HCT116 (cell line): Measurements from ENCODE around the gene ADAMTS4. TPM values are rescaled to one million over a fixed set of nuclear protein-coding genes. Genes with fewer than 3 reads are reported as not detected.

Experiments
- ATAC-seq: fragments of 200-7000 bp; cut with Tn5 transposase; 2 replicates; pipeline ENCODE4 v1.9.1; 2020; ENCODE audit warnings: mild to moderate bottlenecking, moderate library complexity
- BruUV-seq: library from RNA; stranded (reverse); fragments of 400-500 nt; replicated peaks from 2 replicates; lab custom pipeline; 2021; lab: Mats Ljungman, UMichigan
- CTCF ChIA-PET: fragments of 300-600 bp; sonication (Branson Sonifier 250); formaldehyde crosslinking; loops from one replicate; lab custom pipeline; 2021; ENCODE audit warnings: antibody characterized with exemption; lab: Charles Lee
- POLR2A ChIA-PET: fragments of 300-600, 350-600 bp; sonication (Branson Sonifier 250); formaldehyde crosslinking; loops from one replicate; lab custom pipeline; 2021; ENCODE audit warnings: antibody characterized with exemption; lab: Charles Lee
- RAD21 ChIA-PET, 2 experiments: fragments of 300-600 bp; sonication (Branson Sonifier 250); formaldehyde crosslinking; loops; one replicate each; lab custom pipeline; 2023; ENCODE audit warnings: low total read pairs in 2 of 2; ENCODE audit not compliant: uncharacterized antibody in 2 of 2, unreplicated experiment in 2 of 2, low non-redundant PET in 1 of 2; lab: Charles Lee
- DNase-seq: peaks from one replicate; pipeline ENCODE4 v3.0.0-alpha.2; 2010; ENCODE audit warnings: low read depth, low spot score
- H2AFZ ChIP-seq: fragments of 200-600 bp; shearing (Covaris generic), sonication (generic); 2 replicates; pipeline ENCODE4 v1.6.1; 2017; ENCODE audit warnings: low read depth, mixed run types, mixed read lengths, antibody characterized with exemption, low read length; ENCODE audit not compliant: poor library complexity, severe bottlenecking
- H3K27ac ChIP-seq: 2 replicates; pipeline ENCODE4 v1.5.1; 2012; ENCODE audit warnings: low read depth, low read length
- H3K27me3 ChIP-seq: fragments of 200-600 bp; sonication (generic); 2 replicates; pipeline ENCODE4 v1.6.1; 2016; ENCODE audit warnings: mixed run types, low read length, mixed read lengths; ENCODE audit not compliant: insufficient read depth
- H3K36me3 ChIP-seq, 2 experiments: fragments of 200-500 bp in 1 of 2; fragments of 200-600 bp in 1 of 2; sonication (Bioruptor generic) in 1 of 2; sonication (generic) in 1 of 2; 2 replicates each; pipeline versions ENCODE4 v1.5.1 to v1.6.1; 2014 to 2016; ENCODE audit warnings: low read length in 2 of 2, inconsistent platforms in 1 of 2, mixed read lengths in 1 of 2, mixed run types in 1 of 2; ENCODE audit not compliant: insufficient read depth in 2 of 2, control insufficient read depth in 1 of 2
- H3K4me1 ChIP-seq, 2 experiments: fragments of 200-600 bp in 1 of 2; sonication (generic) in 1 of 2; 2 replicates each; pipeline versions ENCODE4 v1.5.1 to v1.6.1; 2012 to 2017; ENCODE audit warnings: low read length in 2 of 2, inconsistent platforms in 1 of 2, mild to moderate bottlenecking in 1 of 2, mixed read lengths in 1 of 2, mixed run types in 1 of 2, moderate library complexity in 1 of 2; ENCODE audit not compliant: insufficient read depth in 2 of 2, control insufficient read depth in 1 of 2
- H3K4me2 ChIP-seq: fragments of 200-600 bp; sonication (generic); 2 replicates; pipeline ENCODE4 v1.6.1; 2017; ENCODE audit warnings: mixed run types, low read length, mixed read lengths
- H3K4me3 ChIP-seq, 2 experiments: fragments of 200-600 bp in 1 of 2; sonication (generic) in 1 of 2; replicated peaks in 1 of 2; 2 replicates each; pipeline ENCODE4 v1.5.1; 2011 to 2016; ENCODE audit warnings: low read length in 2 of 2, control low read depth in 1 of 2, low read depth in 1 of 2, mild to moderate bottlenecking in 1 of 2, mixed read lengths in 1 of 2, mixed run types in 1 of 2
- H3K79me2 ChIP-seq: fragments of 200-600 bp; sonication (generic); 2 replicates; pipeline ENCODE4 v1.6.1; 2017; ENCODE audit warnings: mild to moderate bottlenecking, mixed run types, low read length, moderate library complexity, mixed read lengths; ENCODE audit not compliant: insufficient read depth
- H3K9ac ChIP-seq: fragments of 200-600 bp; sonication (generic); 2 replicates; pipeline ENCODE4 v1.6.1; 2016; ENCODE audit warnings: low read length, mixed read lengths
- H3K9me2 ChIP-seq: fragments of 200-600 bp; sonication (generic), shearing (Covaris generic); 2 replicates; pipeline ENCODE4 v1.6.1; 2017; ENCODE audit warnings: mixed run types, mild to moderate bottlenecking, moderate library complexity; ENCODE audit not compliant: insufficient read depth
- H3K9me3 ChIP-seq, 2 experiments: fragments of 200-500 bp in 1 of 2; fragments of 200-600 bp in 1 of 2; sonication (Bioruptor generic) in 1 of 2; sonication (generic) in 1 of 2; 2 replicates each; pipeline ENCODE4 v1.6.1; 2014 to 2017; ENCODE audit warnings: low read length in 2 of 2, mixed read lengths in 2 of 2, inconsistent platforms in 1 of 2, low read depth in 1 of 2, mild to moderate bottlenecking in 1 of 2, mixed run types in 1 of 2, moderate library complexity in 1 of 2; ENCODE audit not compliant: control insufficient read depth in 1 of 2, insufficient read depth in 1 of 2
- H4K20me1 ChIP-seq: fragments of 200-600 bp; sonication (generic), shearing (Covaris generic); 2 replicates; pipeline ENCODE4 v1.6.1; 2017; ENCODE audit warnings: mixed run types, mild to moderate bottlenecking, moderate library complexity; ENCODE audit not compliant: insufficient read depth
- CBX3 ChIP-seq: IDR thresholded peaks from 2 replicates; pipeline ENCODE4 v1.6.1; 2012; ENCODE audit warnings: low read depth
- EGR1 ChIP-seq: IDR thresholded peaks from 2 replicates; pipeline ENCODE4 v1.6.1; 2012; ENCODE audit warnings: low read depth
- EZH2 ChIP-seq: fragments of 200-600 bp; sonication (generic); IDR thresholded peaks from 2 replicates; pipeline ENCODE4 v1.6.1; 2017; ENCODE audit warnings: antibody characterized with exemption, mixed run types
- EZH2phosphoT487 ChIP-seq: fragments of 200-600 bp; IDR thresholded peaks from 2 replicates; pipeline ENCODE4 v1.6.1; 2018; ENCODE audit warnings: antibody characterized with exemption, borderline replicate concordance
- FOSL1 ChIP-seq: IDR thresholded peaks from 2 replicates; pipeline ENCODE4 v1.6.1; 2012; ENCODE audit warnings: low read depth
- JUND ChIP-seq: IDR thresholded peaks from 2 replicates; pipeline ENCODE4 v1.6.1; 2012
- POLR2A ChIP-seq: IDR thresholded peaks from 2 replicates; pipeline ENCODE4 v1.7.0; 2011; ENCODE audit warnings: borderline replicate concordance; ENCODE audit not compliant: insufficient read depth, insufficient read length; ENCODE audit errors: extremely low read depth
- POLR2AphosphoS5 ChIP-seq: IDR thresholded peaks from 2 replicates; pipeline ENCODE4 v1.6.1; 2011; ENCODE audit warnings: mild to moderate bottlenecking, low read depth, low read length, moderate library complexity
- RAD21 ChIP-seq: IDR thresholded peaks from 2 replicates; pipeline ENCODE4 v1.6.1; 2012; ENCODE audit warnings: low read depth, mild to moderate bottlenecking
- SIN3A ChIP-seq: IDR thresholded peaks from 2 replicates; pipeline ENCODE4 v1.6.1; 2012; ENCODE audit warnings: low read depth
- SRF ChIP-seq: IDR thresholded peaks from 2 replicates; pipeline ENCODE4 v1.6.1; 2012; ENCODE audit warnings: low read depth
- TCF7L2 ChIP-seq: IDR thresholded peaks from 2 replicates; pipeline ENCODE4 v1.7.0; 2011; ENCODE audit warnings: borderline replicate concordance, inconsistent platforms; ENCODE audit not compliant: insufficient read depth, insufficient read length; ENCODE audit errors: extremely low read depth
- YY1 ChIP-seq: IDR thresholded peaks from 2 replicates; pipeline ENCODE4 v1.6.1; 2011; ENCODE audit warnings: low read length, low read depth, moderate library complexity, mild to moderate bottlenecking; ENCODE audit not compliant: insufficient replicate concordance; ENCODE audit errors: extremely low read depth
- ZFX ChIP-seq: fragments of 450-650 bp; IDR thresholded peaks from 2 replicates; pipeline ENCODE4 v1.6.1; 2017
- ZNF274 ChIP-seq: fragments of 200-500 bp; sonication (Bioruptor generic); IDR thresholded peaks from 2 replicates; pipeline ENCODE4 v1.6.1; 2014; ENCODE audit warnings: mild to moderate bottlenecking, low read depth, low read length, inconsistent platforms
- intact Hi-C: fragments of 100-400 bp; cut with micrococcal nuclease; formaldehyde crosslinking; loops from 2 replicates; pipeline ENCODE4 v1.10.0; 2022
- total RNA-seq: library from RNA; stranded (reverse); gene quantifications from one replicate; pipeline ENCODE4 v1.2.1, GENCODE V29; 2021; ENCODE audit not compliant: unreplicated experiment
- TF ChIP-seq, protein P1 (sequence below): IDR thresholded peaks from 2 replicates; pipeline ENCODE4 v1.6.1; 2012
- TF ChIP-seq, protein P2 (sequence below): IDR thresholded peaks from 2 replicates; pipeline ENCODE4 v1.6.1; 2012
- TF ChIP-seq, protein P3 (sequence below): IDR thresholded peaks from 2 replicates; pipeline ENCODE4 v1.6.1; 2011; ENCODE audit warnings: mild to moderate bottlenecking, low read length, moderate library complexity; ENCODE audit not compliant: insufficient replicate concordance; ENCODE audit errors: extremely low read depth
- TF ChIP-seq, protein P4 (sequence below), 3 experiments: fragments of 200-600 bp in 1 of 3; sonication (generic) in 1 of 3; IDR thresholded peaks in 2 of 3; conservative IDR thresholded peaks in 1 of 3; 2 replicates each; pipeline ENCODE4 v1.5.1; 2012 to 2017; ENCODE audit warnings: low read depth in 2 of 3, low read length in 2 of 3, antibody characterized with exemption in 1 of 3, borderline replicate concordance in 1 of 3, control low read depth in 1 of 3, mild to moderate bottlenecking in 1 of 3, mixed read lengths in 1 of 3, mixed run types in 1 of 3, moderate library complexity in 1 of 3; ENCODE audit not compliant: insufficient read depth in 1 of 3
- TF ChIP-seq, protein P5 (sequence below): IDR thresholded peaks from 2 replicates; pipeline ENCODE4 v1.6.1; 2012; ENCODE audit warnings: low read depth

The ADAMTS4 gene
- total RNA-seq, 1 experiment from 2014 or later: not detected

DNA sequence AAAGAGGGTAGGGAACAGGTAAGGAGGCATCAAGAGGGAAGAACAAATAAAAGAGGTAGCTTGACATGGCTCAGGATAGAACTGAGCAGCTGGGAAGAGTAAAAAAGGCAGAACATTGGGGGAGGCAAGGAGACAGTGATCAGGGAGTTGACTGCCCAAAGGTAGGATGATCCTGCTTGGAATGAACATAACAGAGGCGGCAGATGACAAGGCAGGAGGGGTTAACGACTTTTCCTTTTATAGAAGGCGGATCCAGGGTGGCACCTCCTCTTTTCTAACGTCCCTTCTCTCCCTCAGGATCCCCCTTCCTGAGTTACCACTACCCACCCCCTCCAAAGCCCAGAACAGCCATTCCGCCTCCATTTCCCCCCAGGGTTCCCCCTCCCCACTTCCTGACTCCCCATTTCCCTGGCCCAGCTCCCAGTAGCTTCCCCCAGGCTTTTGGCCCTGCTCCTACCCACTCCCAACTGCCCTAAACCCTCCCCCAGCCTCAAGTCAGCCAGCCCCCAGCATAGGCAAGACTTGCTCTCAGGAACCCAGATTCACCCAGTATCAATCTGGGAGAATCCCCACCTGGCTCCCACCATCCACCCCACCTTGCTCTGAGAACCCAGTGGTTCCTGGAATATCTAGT, 769 bp upstream of the ADAMTS4 start:
- no peak for ATAC-seq
- ChIA-PET RAD21 (no interaction called here), POLR2A (no interaction called here), CTCF (interaction anchor here (1.6 kb wide), 1 partner anchor 18 kb away, joined by 4 read pairs; no protein-coding TSS in a partner anchor)
- Histone ChIP-seq H3K9me3 (no peaks in the 10 kb centered on the region), H3K4me2 (no peak overlapping the region), H3K36me3 (peaks cover 5 to 14% of the 10 kb centered on the region in 2 experiments; a peak in 2 of 4 replicates), H3K9me2 (no peaks in the 10 kb centered on the region), H4K20me1 (no peaks in the 10 kb centered on the region), H3K27me3 (no peaks in the 10 kb centered on the region), H3K27ac (no peak overlapping the region), H3K79me2 (peaks cover 23% of the 10 kb centered on the region), H3K9ac (no peak overlapping the region), H2AFZ (no peak overlapping the region), H3K4me1 (peaks cover 8 to 38% of the 10 kb centered on the region in 2 experiments; a peak in 3 of 4 replicates), H3K4me3 (no peak overlapping the region)
- TF ChIP-seq POLR2AphosphoS5 (no peak), SRF (no peak), POLR2A (no peak), EGR1 (no peak), YY1 (no peak), ZFX (no peak), EZH2 (no peak), SIN3A (no peak), RAD21 (no peak), JUND (no peak), FOSL1 (no peak), TCF7L2 (no peak), CBX3 (no peak), ZNF274 (no peak), EZH2phosphoT487 (no peak)
- TF ChIP-seq, protein P1, sequence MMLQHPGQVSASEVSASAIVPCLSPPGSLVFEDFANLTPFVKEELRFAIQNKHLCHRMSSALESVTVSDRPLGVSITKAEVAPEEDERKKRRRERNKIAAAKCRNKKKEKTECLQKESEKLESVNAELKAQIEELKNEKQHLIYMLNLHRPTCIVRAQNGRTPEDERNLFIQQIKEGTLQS: no peak
- TF ChIP-seq, protein P2, sequence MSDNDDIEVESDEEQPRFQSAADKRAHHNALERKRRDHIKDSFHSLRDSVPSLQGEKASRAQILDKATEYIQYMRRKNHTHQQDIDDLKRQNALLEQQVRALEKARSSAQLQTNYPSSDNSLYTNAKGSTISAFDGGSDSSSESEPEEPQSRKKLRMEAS: no peak
- TF ChIP-seq, protein P3, sequence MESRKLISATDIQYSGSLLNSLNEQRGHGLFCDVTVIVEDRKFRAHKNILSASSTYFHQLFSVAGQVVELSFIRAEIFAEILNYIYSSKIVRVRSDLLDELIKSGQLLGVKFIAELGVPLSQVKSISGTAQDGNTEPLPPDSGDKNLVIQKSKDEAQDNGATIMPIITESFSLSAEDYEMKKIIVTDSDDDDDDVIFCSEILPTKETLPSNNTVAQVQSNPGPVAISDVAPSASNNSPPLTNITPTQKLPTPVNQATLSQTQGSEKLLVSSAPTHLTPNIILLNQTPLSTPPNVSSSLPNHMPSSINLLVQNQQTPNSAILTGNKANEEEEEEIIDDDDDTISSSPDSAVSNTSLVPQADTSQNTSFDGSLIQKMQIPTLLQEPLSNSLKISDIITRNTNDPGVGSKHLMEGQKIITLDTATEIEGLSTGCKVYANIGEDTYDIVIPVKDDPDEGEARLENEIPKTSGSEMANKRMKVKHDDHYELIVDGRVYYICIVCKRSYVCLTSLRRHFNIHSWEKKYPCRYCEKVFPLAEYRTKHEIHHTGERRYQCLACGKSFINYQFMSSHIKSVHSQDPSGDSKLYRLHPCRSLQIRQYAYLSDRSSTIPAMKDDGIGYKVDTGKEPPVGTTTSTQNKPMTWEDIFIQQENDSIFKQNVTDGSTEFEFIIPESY: no peak
- TF ChIP-seq, protein P4, sequence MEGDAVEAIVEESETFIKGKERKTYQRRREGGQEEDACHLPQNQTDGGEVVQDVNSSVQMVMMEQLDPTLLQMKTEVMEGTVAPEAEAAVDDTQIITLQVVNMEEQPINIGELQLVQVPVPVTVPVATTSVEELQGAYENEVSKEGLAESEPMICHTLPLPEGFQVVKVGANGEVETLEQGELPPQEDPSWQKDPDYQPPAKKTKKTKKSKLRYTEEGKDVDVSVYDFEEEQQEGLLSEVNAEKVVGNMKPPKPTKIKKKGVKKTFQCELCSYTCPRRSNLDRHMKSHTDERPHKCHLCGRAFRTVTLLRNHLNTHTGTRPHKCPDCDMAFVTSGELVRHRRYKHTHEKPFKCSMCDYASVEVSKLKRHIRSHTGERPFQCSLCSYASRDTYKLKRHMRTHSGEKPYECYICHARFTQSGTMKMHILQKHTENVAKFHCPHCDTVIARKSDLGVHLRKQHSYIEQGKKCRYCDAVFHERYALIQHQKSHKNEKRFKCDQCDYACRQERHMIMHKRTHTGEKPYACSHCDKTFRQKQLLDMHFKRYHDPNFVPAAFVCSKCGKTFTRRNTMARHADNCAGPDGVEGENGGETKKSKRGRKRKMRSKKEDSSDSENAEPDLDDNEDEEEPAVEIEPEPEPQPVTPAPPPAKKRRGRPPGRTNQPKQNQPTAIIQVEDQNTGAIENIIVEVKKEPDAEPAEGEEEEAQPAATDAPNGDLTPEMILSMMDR (IDR thresholded peaks at IDR 0.05 in 2 of 3, conservative IDR thresholded peaks at IDR 0.05 in 1 of 3; ENCODE audit: borderline replicate concordance in 1 of 3, insufficient read depth in 1 of 3, low read depth in 2 of 3, low read length in 2 of 3): no peak
- TF ChIP-seq, protein P5, sequence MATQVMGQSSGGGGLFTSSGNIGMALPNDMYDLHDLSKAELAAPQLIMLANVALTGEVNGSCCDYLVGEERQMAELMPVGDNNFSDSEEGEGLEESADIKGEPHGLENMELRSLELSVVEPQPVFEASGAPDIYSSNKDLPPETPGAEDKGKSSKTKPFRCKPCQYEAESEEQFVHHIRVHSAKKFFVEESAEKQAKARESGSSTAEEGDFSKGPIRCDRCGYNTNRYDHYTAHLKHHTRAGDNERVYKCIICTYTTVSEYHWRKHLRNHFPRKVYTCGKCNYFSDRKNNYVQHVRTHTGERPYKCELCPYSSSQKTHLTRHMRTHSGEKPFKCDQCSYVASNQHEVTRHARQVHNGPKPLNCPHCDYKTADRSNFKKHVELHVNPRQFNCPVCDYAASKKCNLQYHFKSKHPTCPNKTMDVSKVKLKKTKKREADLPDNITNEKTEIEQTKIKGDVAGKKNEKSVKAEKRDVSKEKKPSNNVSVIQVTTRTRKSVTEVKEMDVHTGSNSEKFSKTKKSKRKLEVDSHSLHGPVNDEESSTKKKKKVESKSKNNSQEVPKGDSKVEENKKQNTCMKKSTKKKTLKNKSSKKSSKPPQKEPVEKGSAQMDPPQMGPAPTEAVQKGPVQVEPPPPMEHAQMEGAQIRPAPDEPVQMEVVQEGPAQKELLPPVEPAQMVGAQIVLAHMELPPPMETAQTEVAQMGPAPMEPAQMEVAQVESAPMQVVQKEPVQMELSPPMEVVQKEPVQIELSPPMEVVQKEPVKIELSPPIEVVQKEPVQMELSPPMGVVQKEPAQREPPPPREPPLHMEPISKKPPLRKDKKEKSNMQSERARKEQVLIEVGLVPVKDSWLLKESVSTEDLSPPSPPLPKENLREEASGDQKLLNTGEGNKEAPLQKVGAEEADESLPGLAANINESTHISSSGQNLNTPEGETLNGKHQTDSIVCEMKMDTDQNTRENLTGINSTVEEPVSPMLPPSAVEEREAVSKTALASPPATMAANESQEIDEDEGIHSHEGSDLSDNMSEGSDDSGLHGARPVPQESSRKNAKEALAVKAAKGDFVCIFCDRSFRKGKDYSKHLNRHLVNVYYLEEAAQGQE: no peak
- intact Hi-C loops: no loop called here
- DNase-seq: no peak
- BruUV-seq: no TSS peak
